Mesangial cell (primary cell): Measurements from ENCODE around the gene ZFP64. TPM values are rescaled to one million over a fixed set of nuclear protein-coding genes. Genes with fewer than 3 reads are reported as not detected.

Source experiments
- total RNA-seq: library from RNA; depleted of rRNA; stranded (reverse); fragments of >200 nt; gene quantifications from 2 replicates; pipeline ENCODE4 v1.2.3, GENCODE V29; 2015

ZFP64 gene
- total RNA-seq: 43.3 and 46.3 TPM in 2 replicates

GRCh38 chr20:52191132-52191915, at the start of gene ZFP64:
Gene ZFP64 (minus strand): TSS chr20:52191779. CDS start chr20:52191636, 143 bp downstream.

